Endodermal cell (in vitro differentiated cells): Measurements from ENCODE around the gene MDM1. TPM values are rescaled to one million over a fixed set of nuclear protein-coding genes. Genes with fewer than 3 reads are reported as not detected.

ENCODE experiments used
- DNase-seq: peaks from one replicate; pipeline ENCODE4 v3.0.0-alpha.2; 2017
- H3K27ac ChIP-seq: 2 replicates; pipeline ENCODE4 v1.5.1; 2013; ENCODE audit warnings: mild to moderate bottlenecking, low read depth, low read length, moderate library complexity
- H3K27me3 ChIP-seq: 2 replicates; pipeline ENCODE4 v1.6.1; 2013; ENCODE audit warnings: mild to moderate bottlenecking, low read length, moderate library complexity; ENCODE audit not compliant: insufficient read depth, control insufficient read depth, poor library complexity, severe bottlenecking
- H3K36me3 ChIP-seq: 2 replicates; pipeline ENCODE4 v1.7.0; 2013; ENCODE audit warnings: mild to moderate bottlenecking, low read length, moderate library complexity; ENCODE audit not compliant: control insufficient read depth, insufficient read depth
- H3K4me1 ChIP-seq: one replicate; pipeline ENCODE4 v1.7.0; 2013; ENCODE audit warnings: low read length; ENCODE audit not compliant: control insufficient read depth, insufficient read depth
- H3K4me3 ChIP-seq: 2 replicates; pipeline ENCODE4 v1.5.1; 2013; ENCODE audit warnings: mild to moderate bottlenecking, low read length, moderate library complexity
- H3K9ac ChIP-seq: 2 replicates; pipeline ENCODE4 v1.6.1; 2013; ENCODE audit warnings: mild to moderate bottlenecking, low read length, moderate library complexity; ENCODE audit not compliant: poor library complexity, severe bottlenecking; ENCODE audit errors: extremely low read depth
- H3K9me3 ChIP-seq: 2 replicates; pipeline ENCODE4 v1.6.1; 2013; ENCODE audit warnings: mild to moderate bottlenecking, low read length, moderate library complexity; ENCODE audit not compliant: control insufficient read depth
- H3K27ac Mint-ChIP-seq: 2 replicates; pipeline ENCODE4 v1.8.0; 2020; ENCODE audit warnings: mixed read lengths
- H3K27me3 Mint-ChIP-seq: 2 replicates; pipeline ENCODE4 v1.8.0; 2021; ENCODE audit warnings: mild to moderate bottlenecking, mixed read lengths; ENCODE audit not compliant: insufficient read depth
- H3K36me3 Mint-ChIP-seq: 2 replicates; pipeline ENCODE4 v1.8.0; 2020; ENCODE audit warnings: low read depth, mixed read lengths
- H3K4me1 Mint-ChIP-seq: 2 replicates; pipeline ENCODE4 v1.8.0; 2020; ENCODE audit warnings: mixed read lengths
- H3K4me3 Mint-ChIP-seq: 2 replicates; pipeline ENCODE4 v1.8.0; 2020; ENCODE audit warnings: mild to moderate bottlenecking, moderate library complexity, mixed read lengths
- H3K9me3 Mint-ChIP-seq: 2 replicates; pipeline ENCODE4 v1.8.0; 2020; ENCODE audit warnings: mild to moderate bottlenecking, mixed read lengths
- CTCF ChIP-seq: fragments of 200-600 bp; sonication (generic); conservative IDR thresholded peaks from 2 replicates; pipeline ENCODE4 v1.5.0; 2021; ENCODE audit warnings: antibody characterized with exemption, mild to moderate bottlenecking
- WGBS, 2 experiments: methylation state at CpG; one replicate each; pipeline versions ENCODE4 v1.1.5 to v1.1.7; 2013; ENCODE audit warnings: missing lambda C conversion rate in 2 of 2, mixed read lengths in 1 of 2; ENCODE audit not compliant: insufficient coverage in 1 of 2, insufficient read length in 1 of 2; 5-methylcytosine and 5-hydroxymethylcytosine counted together
- total RNA-seq, 2 donors: library from RNA; stranded (reverse); fragmentation: NEBNext Ultra II Directional in 1 of 2; extraction: Animal tissue kit (Norgen Biotek cat#: 25700) in 1 of 2; gene quantifications; 2 replicates in 1 of 2; 3 replicates in 1 of 2; pipeline ENCODE4 v1.2.1, GENCODE V29; 2021

Gene MDM1
- total RNA-seq, 2 donors from 2014 or later = 20.2 to 21.2 TPM

- H3K27me3 Mint-ChIP-seq = no peaks in the 10 kb centered on the region
- H3K36me3 ChIP-seq = peaks cover 16% of the 10 kb centered on the region
- no peak overlapping the region for H3K4me3 ChIP-seq
- TF ChIP-seq CTCF = no peak
- no peak overlapping the region for H3K9ac ChIP-seq
- no peak for DNase-seq
- H3K4me1 ChIP-seq = no peaks in the 10 kb centered on the region
- peaks cover 21% of the 10 kb centered on the region for H3K9me3 ChIP-seq
- no peak overlapping the region for H3K27ac ChIP-seq
- no peak overlapping the region for H3K27ac Mint-ChIP-seq
- no peaks in the 10 kb centered on the region for H3K27me3 ChIP-seq
- H3K36me3 Mint-ChIP-seq = peaks cover 42% of the 10 kb centered on the region
- peaks cover 2% of the 10 kb centered on the region for H3K4me1 Mint-ChIP-seq
- WGBS, 2 experiments = 82 to 93% methylated on average over 3 to 4 of the region's 4 CpGs
- H3K4me3 Mint-ChIP-seq = no peak overlapping the region
- peaks cover 9% of the 10 kb centered on the region for H3K9me3 Mint-ChIP-seq
Observed at GRCh38 chr12:68297929-68298328, 34.2 kb downstream of the MDM1 start.

GRCh38 chr12:68294251-68294650 lies 37.9 kb downstream of the MDM1 start:
- Mint-ChIP-seq H3K27ac (no peak overlapping the region), H3K4me3 (no peak overlapping the region), H3K4me1 (peaks cover 2% of the 10 kb centered on the region), H3K27me3 (no peaks in the 10 kb centered on the region), H3K9me3 (peaks cover 2% of the 10 kb centered on the region), H3K36me3 (peaks cover 10% of the 10 kb centered on the region)
- WGBS, 2 experiments = 83 to 100% methylated on average over 1 to 2 of the region's 2 CpGs
- H3K4me1 ChIP-seq = no peaks in the 10 kb centered on the region
- DNase-seq = no peak
- H3K4me3 ChIP-seq = no peak overlapping the region
- H3K9ac ChIP-seq = no peak overlapping the region
- H3K36me3 ChIP-seq = peaks cover 4% of the 10 kb centered on the region
- no peak overlapping the region for H3K27ac ChIP-seq
- H3K27me3 ChIP-seq = no peaks in the 10 kb centered on the region
- H3K9me3 ChIP-seq = peaks cover 6% of the 10 kb centered on the region
- no peak for TF ChIP-seq CTCF

- Mint-ChIP-seq H3K4me1 (no peaks in the 10 kb centered on the region), H3K9me3 (no peaks in the 10 kb centered on the region), H3K36me3 (peaks cover 4% of the 10 kb centered on the region), H3K4me3 (no peak overlapping the region), H3K27ac (no peak overlapping the region), H3K27me3 (no peaks in the 10 kb centered on the region)
- Histone ChIP-seq H3K27ac (no peak overlapping the region), H3K27me3 (no peaks in the 10 kb centered on the region), H3K4me3 (no peak overlapping the region), H3K4me1 (no peaks in the 10 kb centered on the region), H3K36me3 (peaks cover 4% of the 10 kb centered on the region), H3K9me3 (no peaks in the 10 kb centered on the region), H3K9ac (no peak overlapping the region)
- DNase-seq = no peak
- no peak for TF ChIP-seq CTCF
Observed at GRCh38 chr12:68293347-68293746, 38.8 kb downstream of the MDM1 start.
